ENCODE data around the gene HDAC6.

DNA sequence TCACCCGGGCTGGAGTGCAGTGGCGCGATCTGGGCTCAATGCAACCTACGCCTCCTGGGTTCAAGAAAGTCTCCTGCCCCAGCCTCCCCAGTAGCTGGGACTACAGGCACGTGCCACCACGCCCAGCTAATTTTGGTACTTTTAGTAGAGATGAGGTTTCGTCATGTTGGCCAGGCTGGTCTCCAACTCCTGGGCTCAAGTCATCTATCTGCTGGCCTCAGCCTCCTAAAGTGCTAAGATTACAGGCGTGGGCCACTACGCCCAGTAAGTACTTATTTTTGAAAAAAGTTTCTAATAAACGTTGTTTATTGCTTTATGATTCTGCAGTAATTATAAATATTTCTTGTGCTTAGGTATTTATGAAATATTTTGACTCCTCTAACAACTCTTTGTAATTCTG, 37.8 kb downstream of the HDAC6 start:
- TF ChIP-seq, protein P1, sequence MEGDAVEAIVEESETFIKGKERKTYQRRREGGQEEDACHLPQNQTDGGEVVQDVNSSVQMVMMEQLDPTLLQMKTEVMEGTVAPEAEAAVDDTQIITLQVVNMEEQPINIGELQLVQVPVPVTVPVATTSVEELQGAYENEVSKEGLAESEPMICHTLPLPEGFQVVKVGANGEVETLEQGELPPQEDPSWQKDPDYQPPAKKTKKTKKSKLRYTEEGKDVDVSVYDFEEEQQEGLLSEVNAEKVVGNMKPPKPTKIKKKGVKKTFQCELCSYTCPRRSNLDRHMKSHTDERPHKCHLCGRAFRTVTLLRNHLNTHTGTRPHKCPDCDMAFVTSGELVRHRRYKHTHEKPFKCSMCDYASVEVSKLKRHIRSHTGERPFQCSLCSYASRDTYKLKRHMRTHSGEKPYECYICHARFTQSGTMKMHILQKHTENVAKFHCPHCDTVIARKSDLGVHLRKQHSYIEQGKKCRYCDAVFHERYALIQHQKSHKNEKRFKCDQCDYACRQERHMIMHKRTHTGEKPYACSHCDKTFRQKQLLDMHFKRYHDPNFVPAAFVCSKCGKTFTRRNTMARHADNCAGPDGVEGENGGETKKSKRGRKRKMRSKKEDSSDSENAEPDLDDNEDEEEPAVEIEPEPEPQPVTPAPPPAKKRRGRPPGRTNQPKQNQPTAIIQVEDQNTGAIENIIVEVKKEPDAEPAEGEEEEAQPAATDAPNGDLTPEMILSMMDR (IDR thresholded peaks at IDR 0.05), result no peak
- no peak for TF ChIP-seq POLR2A (IDR thresholded peaks at IDR 0.05)
